ENCODE measurements around the gene IMMP2L.

GRCh38 chr7:111586711-111587409 lies 24.6 kb upstream of the IMMP2L start:
- no peak for TF ChIP-seq CTCF (IDR thresholded peaks at IDR 0.05; ENCODE audit: extremely low read depth in 1 of 2, insufficient read depth in 1 of 2, low read depth in 1 of 2, low read length in 2 of 2)
- no peak for TF ChIP-seq POLR2AphosphoS5 (IDR thresholded peaks at IDR 0.05; ENCODE audit: insufficient read depth, low read depth, low read length)
